Lung microvascular endothelial cell (primary cell): ENCODE data around the gene ADIG. TPM values are rescaled to one million over a fixed set of nuclear protein-coding genes. Genes with fewer than 3 reads are reported as not detected.

ENCODE experiments used
- DNase-seq, 2 donors: peaks; one replicate each; pipeline versions ENCODE4 v3.0.0 to v3.0.0-alpha.2; 2010; ENCODE audit warnings: low read depth in 2 of 2
- total RNA-seq: library from RNA; depleted of rRNA; stranded (reverse); fragments of >200 nt; gene quantifications from 2 replicates; pipeline ENCODE4 v1.2.1, GENCODE V29; 2014

Gene ADIG
- total RNA-seq, 1 donor from 2014 or later: not detected

DNA sequence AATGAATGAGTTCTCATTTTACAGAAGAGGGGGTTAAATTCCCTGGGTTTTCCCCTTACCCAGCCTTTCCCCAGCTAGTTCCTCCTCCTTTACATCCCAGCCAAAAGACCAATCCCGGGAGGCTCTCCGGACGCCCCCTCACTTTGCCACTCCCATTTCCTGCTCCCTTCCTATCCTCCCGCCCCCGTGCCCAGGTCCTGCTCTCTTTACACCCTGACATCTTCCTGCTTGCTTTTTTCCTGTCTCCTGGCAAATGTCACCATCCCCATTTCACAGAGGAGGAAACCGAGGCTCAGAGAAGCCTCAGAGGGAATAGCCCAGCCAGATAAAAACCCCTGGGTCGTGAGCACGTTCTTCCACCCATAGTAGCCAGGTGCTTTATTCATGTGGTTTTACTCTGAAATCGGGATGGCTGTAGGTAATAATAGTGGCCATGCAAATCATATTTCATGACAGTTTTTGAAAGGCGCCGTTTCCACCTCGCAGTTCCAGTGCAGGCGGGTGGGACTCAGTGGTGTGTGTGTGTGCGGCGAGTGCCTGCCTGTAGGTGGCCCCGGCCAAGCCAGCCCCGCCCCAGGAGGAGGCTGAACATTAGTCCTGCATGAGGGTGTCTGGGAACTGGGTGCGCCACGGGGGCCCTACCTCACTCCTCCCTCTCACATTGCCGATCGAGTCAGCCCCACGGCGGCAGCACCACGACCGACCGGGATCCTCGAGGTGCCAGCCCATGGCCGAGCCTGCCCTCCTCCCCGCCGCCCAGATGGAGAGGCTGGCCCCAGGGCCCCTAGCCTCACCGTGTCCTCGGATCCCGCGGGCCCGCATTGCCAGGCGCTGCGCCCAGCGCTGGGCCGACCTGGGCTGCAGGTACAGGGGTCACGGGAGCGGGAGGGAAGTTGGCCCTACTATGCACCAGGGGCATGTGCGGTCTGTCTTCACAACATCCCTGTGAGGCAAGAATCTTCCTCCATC, 20.5 kb downstream of the ADIG start, which contains the start of gene ARHGAP40:
Gene ARHGAP40 (plus strand): TSS at position 594 of the 969 bp plus-strand sequence.
- DNase-seq: peak; percentile 30 to 32

DNA sequence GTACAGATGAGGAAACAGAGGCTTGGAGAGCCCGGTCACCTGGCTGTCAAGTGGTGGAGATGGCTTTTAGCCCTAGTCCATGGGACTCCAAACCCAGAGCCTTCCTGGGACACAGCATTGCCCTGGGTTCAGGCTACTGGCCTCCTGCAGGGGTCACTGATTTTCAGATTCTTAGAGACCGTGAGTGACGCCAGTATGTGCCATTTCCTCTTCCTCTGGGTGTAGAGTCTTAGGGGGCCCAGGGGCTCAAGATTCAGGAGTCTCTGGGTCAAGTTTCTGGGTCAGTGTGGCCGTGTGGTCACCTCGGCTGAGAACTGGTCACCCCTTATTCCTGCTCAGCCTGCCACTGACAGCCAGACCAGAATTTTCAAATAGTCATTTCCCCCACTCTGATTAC, 21.2 kb downstream of the ADIG start:
- DNase-seq: peak in 1 of 2 donors; percentile 22

DNA sequence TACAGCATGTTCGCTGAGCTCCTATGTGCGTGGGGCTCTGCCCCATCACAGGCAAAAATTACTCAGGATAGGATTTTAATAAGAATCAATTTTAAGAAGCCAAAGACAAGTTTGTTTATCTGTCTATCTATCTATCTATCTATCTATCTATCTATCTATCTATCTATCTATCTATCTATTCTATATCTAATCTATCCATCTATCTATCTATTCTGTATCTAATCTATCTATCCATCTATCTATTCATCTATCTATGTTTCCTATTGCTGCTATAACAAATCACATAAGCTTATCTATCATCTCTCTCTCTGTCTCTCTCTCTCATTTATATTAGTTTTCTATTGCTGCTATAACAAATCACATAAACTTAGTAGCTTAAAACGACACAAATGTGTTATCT, 22.3 kb downstream of the ADIG start:
- DNase-seq: no peak

DNA sequence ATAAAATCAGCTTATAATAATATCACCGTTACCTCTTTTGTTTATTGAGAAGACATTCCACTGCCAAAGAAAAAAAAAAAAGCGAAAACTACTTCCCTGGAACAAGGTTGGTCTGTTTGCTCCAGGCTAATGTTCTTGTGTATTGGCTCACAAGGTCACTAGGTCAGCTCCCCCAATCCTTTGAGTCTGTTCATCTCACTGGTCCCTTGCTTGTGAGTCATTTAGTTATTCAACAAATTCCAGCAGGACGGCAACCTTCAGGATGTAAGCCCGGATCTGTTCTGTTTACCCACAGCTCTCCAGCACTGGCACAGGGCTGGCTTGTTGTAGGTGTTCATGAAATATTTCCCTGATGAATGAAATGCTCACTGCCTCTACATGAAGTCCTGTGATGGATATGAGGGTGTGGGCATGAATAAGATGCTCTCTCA, 23.9 kb downstream of the ADIG start:
- DNase-seq: peak; percentile 78 to 89

DNA sequence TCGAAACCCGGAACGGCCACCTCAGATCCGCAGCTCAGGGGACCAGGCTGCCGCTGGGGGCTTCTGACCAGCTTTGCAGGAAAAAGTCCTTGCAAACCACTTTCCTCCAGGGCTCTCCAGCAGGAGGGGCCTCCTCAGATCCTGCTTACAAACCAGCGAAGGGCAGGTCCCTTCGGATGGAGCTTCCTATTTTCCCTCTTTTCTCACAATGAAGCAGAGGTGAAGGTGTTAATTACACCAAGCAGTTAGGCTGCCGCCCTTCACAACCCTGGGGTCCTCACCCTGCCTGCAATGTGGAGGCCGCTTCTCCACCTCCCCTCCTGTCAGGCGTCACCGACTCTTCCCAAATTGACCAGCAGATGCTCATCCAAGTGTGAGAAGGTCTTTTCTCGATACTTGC, 26.4 kb downstream of the ADIG start:
- DNase-seq: no peak

DNA sequence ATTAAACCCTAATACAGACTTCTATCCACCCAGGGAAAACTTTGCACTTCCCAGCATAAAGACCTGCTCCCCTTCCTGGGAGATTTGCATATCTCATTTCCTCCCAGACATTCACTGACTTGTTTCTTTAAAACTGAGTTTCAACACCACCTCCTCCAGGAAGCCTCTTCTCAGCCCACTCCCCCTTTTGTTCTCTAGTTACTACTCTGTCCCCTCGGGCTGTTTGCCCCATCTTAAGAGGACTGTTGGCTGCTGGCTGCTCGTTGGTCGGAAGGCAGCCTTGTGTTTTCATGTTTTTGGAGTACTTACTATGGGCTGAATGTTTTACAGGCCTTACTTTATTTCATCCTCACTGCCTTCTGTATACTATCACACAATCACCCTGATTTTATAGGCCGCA, 27.2 kb downstream of the ADIG start:
- no peak for DNase-seq

DNA sequence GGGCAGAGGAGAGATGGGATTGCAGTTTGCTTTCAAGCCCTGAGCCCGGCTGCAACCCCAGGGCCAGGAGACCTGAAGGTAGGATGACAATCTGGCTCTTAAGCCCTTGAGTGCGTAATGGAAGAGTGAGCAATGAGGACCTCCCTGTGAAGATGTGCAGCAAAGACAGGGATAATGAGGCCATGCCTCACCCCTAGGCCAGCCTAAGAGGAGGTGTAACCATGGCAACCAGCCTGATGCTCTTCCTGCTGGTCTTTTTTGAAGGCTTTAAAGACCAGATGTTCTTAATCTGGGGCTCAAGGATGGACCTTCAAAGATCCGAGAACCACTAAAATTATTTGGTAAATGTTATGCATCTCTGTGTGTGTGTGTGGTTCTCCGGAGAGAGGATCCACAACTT, 28.8 kb downstream of the ADIG start:
- no peak for DNase-seq

DNA sequence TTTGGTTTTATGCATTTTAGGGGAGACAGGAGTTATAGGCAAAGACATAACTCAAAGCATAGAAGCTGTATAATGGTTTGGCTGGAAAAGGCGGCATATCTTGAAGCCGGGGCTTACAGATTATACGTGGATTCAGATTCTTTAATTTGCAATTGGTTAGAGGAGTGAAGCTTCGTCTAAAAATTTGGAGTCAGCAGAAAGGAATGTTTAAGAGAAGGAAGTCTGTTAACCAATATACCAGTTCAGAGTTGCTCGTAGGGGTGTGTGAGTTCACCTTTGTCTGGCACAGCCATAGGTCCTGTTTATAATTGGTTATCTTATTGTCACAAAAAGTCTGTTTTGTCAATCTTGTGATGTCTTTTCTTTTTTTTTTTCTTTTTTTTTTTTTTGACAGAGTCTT, 29.5 kb downstream of the ADIG start:
- no peak for DNase-seq

DNA sequence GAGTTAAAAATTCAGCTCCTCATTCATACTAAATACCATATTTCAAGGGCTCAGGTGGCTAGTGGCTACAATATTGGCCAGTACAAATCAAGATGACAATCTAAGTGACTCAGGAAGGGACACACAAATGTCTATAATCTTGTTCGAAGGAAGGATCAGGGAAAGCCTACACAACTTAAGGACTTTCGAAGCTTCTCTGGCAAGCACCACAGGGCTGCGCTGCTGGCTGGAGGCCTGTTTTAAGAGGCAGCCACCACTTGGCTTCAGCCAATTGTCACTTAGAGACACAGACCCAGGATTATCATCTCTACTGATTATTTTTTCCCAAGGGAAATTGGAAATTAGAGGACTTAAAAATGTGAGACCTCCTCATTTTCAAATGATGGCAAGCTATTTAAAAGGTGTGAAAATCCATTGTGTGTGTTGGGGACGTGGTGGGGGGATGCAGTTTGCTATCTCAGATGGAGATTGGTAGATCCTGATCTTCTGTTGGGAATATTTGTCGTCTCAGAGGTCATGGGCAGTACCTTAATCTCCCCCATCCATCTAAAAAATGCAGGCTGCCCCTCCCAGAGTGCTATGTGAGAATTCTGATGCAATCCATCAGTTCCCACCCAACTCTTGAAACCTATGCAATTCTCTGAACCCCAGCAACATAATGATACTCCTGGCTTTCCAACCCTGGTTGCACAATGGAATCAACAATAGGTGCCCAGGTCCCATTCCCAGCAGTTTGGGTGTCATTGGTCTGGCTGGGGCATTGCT, 31.9 kb downstream of the ADIG start:
- no peak for DNase-seq

DNA sequence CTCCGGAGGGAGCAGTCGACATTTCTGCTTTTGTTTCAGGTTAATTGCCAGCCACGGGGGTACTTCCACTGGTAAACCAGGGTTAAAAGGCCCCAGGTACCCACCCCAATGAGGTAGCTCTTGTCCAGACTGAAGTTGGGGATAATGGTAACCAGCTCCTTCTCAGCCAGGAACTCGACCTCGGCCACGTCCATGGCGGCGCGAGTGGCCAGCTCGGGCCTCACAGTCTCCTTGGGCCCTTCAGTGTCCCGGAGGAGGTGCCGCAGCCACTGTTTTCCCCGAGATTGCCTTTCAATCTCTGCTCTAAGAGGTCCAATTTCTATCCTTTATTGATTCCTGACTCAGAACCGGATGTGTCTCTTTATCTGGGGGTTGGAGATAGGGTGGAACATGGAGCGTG, 34.3 kb downstream of the ADIG start:
- no peak for DNase-seq

DNA sequence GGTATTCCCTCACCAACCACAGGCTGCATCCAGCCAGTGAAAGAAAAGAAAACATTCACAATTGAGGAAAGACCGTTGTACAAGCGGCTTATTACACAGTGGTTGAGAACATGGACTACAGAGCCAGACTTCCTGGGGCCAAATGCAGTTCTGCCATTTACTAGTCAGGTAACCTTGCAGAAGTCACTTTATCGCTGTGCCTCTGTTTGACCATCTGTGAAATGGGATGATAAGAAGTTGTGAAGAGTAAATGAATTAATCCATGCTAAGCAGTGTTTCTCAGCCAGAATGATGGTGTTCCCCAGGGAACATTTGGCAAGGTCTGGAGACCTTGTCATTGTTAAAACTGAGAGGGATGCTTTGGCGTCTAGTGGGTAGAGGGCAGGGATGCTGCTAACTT, 35.5 kb downstream of the ADIG start:
- DNase-seq: no peak

DNA sequence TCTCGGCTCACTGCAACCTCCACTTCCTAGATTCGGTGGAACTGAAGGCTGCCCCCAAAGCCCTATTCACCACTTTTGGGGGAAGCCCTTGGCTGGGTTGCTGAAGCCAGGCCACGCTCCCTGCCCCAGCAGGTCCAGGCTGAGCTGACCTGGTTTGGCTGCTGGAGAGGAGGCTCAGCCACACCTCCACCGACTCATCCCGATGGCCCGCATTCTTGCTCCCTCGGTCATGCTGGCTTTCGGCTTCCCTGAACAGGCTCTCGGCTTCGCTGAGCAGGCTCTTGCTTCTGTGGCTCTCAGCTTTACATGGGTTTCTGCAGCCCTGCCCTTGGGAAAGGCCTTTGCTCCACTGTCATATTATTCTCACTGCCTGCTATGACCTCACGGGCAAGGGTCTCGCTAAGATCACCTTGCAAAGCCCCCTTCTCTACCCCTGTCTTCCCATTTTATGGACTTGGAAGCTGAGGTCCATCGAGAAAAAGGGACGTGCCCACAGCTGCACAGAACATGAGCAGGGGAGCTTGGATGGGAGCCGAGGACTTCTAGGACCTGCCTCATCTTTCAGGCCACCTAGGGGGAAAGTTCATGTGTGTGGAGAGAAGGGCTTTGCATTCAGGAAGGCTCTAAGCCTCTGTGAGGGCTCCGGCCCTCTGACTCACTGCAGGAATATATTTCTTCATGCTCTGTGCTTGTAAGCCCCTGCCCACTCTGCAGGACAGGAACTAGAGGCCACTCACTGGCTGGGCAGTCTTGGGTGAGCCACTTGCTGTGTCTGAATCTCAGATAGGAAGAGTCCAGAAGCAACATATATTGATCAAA, 36.2 kb downstream of the ADIG start:
- no peak for DNase-seq

DNA sequence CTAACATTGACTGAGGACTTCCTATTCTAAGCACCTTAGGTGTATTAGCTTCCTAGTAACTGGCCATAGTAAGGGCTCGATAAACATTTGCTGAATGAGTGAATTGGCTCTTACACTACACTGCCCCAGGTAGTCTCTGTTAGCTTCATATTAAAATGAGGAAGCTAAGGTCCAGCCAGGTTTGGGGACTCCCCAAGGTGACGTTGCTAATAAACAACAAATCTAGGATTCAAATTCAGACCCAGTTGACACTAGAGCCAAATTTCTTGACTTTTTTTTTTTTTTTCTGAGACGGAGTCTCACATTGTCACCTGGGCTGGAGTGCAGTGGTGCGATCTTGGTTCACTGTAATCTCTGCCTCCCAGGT, 36.8 kb downstream of the ADIG start:
- no peak for DNase-seq

DNA sequence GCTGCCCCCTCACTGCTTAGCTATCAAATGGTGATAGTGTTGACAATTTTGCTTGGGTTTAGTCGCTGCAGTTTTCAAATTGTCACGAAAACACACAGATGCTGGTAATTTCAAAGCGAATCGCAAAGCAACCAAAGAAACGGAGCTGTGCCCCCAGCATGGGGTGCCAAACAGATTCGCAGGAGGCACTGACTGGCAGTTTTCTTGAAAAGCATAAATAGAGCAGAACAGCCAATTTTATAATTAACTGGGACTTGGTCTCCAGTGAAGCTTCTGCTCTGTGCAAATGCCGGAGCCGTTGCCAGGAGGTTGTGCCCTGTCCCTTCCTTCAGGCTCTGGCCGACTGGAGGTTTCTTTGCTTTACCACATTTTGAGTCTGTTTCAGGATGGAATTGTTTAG, 39.4 kb downstream of the ADIG start:
- DNase-seq: no peak

DNA sequence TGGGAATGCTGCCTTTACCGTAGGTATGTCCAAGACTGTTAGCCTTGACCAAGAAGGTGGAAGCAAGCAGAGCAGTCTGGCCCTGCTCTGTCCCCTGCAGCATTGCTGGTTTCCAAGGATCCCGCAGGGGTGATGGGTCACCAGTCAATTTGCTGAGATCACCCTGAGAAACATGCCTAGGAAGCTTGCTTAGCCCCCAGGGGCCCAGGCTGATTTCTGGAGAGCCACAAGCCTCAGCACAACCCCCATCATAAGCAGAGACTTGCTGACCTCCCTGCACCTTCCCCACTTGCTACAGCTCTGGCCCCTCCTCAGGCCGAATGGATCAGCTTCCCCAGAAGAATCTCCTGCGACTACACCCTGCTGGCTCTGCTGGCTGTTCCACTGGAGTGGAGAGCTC, 42.1 kb downstream of the ADIG start:
- DNase-seq: no peak

DNA sequence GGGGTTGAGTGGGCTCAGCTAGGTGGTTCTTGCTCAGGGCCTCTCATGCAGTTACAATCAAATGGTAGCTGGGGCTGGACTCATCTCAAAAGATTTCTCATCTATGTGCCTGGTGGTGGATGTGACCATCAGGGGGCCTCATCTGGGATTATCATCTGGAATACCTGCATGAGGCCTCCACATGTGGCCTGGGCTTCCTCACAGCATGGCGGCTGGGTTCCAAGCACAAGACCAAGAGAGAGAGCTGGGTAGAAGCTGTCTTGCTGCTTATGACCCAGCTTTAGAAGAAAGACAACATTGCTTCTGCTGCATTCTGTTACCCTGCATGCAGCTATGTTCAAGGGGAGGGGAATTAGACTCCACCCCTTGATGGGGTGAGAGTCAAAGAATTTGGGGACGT, 43.1 kb downstream of the ADIG start:
- no peak for DNase-seq

DNA sequence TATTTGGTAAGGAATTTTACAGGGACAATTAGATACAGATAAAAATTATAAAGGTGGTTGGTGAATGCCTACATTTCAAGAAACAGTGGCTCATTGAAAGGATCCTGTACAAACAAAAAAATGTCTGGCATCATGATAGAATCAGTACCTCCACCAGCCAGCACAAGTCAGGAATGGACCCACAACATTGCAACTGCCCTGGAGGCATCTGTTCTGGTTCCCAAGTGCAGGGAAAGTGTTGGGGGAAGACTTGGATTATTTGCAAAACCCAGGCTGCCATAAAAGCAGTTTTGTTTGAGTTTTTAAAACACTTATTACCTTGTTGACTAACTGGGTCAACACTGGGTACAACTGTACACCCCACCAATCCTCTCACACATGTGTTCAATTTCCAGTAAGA, 44.9 kb downstream of the ADIG start:
- DNase-seq: no peak

DNA sequence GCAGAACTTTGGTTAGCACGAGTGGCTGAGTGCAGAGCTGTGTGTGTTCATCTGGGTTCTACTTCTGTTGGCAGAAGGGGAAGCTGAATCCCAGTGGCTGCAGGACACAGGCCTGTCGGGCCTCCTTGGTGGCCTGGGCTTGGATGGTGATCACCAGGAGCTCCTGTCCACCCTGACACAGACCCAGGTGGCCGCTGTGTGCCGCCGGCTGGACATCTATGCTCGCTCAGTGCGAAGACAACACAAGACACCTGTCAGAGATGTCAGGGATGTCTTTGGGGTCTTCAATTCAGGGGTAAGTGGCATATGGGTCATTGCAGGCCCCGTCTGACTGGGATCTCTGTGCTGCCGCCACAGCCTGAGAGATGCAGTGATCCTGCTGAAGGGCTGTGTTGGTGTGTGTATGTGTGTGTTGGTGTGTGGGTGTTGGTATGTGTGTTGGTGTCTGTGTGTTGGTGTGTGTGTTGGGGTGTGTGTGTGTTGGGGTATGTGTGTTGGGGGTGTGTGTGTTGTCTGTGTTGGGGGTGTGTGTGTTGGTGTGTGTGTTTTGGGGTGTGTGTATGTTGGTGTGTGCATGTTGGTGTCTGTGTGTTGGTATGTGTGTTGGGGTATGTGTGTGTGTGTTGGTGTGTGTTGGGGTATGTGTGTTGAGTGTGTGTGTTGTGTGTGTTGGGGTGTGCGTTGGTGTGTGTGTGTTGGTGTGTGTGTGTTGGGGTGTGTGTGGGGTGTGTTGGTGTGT, 46.1 kb downstream of the ADIG start:
- no peak for DNase-seq

DNA sequence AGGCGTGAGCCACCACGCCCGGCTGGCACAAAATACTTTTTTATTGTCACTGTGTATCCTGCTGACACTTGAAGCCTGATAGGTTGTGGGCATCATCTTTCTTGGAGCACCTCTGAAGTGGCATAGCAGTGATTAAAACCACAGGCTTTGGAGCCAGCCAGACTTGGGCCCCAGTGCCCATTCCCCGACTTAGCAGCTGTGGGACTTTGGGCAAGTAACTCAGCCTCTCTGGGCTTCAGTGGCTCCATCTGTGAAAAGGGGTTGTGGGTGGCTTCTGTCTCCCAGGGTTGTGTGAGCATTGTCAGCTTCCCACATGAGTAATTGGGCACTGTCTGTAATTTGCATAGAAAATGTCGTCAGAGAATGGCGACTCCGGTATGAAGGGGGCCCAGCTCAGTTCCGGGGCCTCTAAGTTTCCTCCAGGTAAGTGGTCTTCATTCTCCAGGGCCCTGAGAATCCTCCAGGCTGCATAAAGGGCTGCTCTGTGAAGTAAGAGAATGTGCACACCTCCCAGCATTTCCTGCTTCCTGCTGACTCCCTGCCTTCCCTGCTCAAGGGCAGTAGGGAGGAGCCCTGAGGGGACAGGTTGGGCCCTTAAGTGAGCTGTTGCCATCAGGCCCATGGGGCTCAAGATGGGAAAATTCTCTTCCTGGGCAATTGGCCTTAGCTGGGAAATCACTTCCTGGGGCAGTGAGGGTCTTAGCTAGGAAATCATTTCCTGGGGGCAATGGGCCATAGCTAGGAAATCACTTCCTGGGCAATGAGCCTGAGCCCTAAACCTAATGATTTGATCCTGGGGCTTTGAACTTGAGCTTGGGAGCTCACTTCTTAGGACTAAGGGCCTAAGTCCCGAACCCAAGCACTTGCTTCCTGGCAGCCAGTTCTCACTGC, 47.8 kb downstream of the ADIG start:
- DNase-seq: no peak

DNA sequence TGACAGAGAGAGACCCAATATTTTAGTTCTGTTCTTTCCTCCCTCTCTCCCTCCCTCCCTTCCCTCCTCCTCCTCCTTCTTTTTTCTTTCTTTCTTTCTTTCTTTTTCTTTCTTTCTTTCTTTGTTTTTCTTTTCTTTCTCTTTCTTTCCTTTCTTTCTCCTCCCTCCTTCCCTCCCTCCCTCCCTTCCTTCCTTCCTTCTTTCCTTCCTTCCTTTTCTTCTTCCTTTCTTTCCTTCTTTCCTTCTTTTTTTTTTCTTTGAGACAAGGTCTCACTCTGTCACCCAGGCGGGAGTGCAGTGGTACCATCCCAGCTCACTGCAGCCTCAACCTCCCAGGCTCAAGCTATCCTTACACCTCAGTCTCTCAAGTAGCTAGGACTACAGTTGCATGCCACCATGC, 49.0 kb downstream of the ADIG start:
- DNase-seq: no peak
